GM12878 (cell line): ENCODE results near the gene NPAS2. TPM values are rescaled to one million over a fixed set of nuclear protein-coding genes. Genes with fewer than 3 reads are reported as not detected.

ENCODE experiments used
- ATAC-seq: fragments of 200-7000 bp; cut with Tn5 transposase; 3 replicates; pipeline ENCODE4 v1.9.1; 2020; ENCODE audit warnings: mild to moderate bottlenecking, moderate library complexity
- BruUV-seq: library from RNA; stranded (reverse); fragments of 400-500 nt; replicated peaks from 2 replicates; lab custom pipeline; 2021; lab: Mats Ljungman, UMichigan
- CTCF ChIA-PET: fragments of 300-600 bp; sonication (Branson Sonifier 250); formaldehyde crosslinking; extraction: SDS; loops from one replicate; lab custom pipeline; 2021; ENCODE audit warnings: inconsistent platforms; lab: Yijun Ruan, JAX
- POLR2A ChIA-PET: fragments of 350-600 bp; formaldehyde crosslinking; extraction: SDS; loops from one replicate; lab custom pipeline; 2021; ENCODE audit warnings: inconsistent platforms; lab: Charles Lee
- RAD21 ChIA-PET: fragments of 300-600 bp; sonication (Branson Sonifier 250); formaldehyde crosslinking; loops from one replicate; lab custom pipeline; 2023; ENCODE audit warnings: antibody characterized with exemption; ENCODE audit not compliant: unreplicated experiment; lab: Charles Lee
- SMC1A ChIA-PET: fragments of 300-600 bp; sonication (Branson Sonifier 250); formaldehyde crosslinking; loops from one replicate; lab custom pipeline; 2023; ENCODE audit not compliant: unreplicated experiment, uncharacterized antibody; lab: Charles Lee
- DNase-seq: peaks from one replicate; pipeline ENCODE4 v3.0.0-alpha.2; 2011; ENCODE audit warnings: low read depth, low spot score
- FAIRE-seq: peaks from 3 replicates; lab custom pipeline; 2011; peaks lifted over from hg19 to GRCh38; lab: Jason Lieb, UNC
- H2AFZ ChIP-seq: 2 replicates; pipeline ENCODE4 v1.6.0; 2011; ENCODE audit warnings: low read depth, low read length, control low read depth; ENCODE audit not compliant: control insufficient read depth
- H3K27ac ChIP-seq: 2 replicates; pipeline ENCODE4 v1.5.1; 2011; ENCODE audit warnings: control low read depth; ENCODE audit not compliant: control insufficient read depth, insufficient read depth
- H3K27me3 ChIP-seq, 2 experiments: replicated peaks in 1 of 2; 2 replicates each; pipeline versions ENCODE4 v1.6.0 to v1.6.1; 2011; ENCODE audit warnings: low read length in 1 of 2; ENCODE audit not compliant: control insufficient read depth in 2 of 2, insufficient read depth in 2 of 2
- H3K36me3 ChIP-seq, 2 experiments: 2 replicates each; pipeline ENCODE4 v1.5.1; 2011; ENCODE audit warnings: low read length in 1 of 2; ENCODE audit not compliant: control insufficient read depth in 2 of 2, insufficient read depth in 2 of 2
- H3K4me1 ChIP-seq: 2 replicates; pipeline ENCODE4 v1.6.1; 2011; ENCODE audit warnings: mild to moderate bottlenecking, low read length, moderate library complexity, mixed read lengths; ENCODE audit not compliant: control insufficient read depth, insufficient read depth
- H3K4me2 ChIP-seq: 2 replicates; pipeline ENCODE4 v1.6.0; 2011; ENCODE audit warnings: control low read depth; ENCODE audit not compliant: control insufficient read depth, insufficient read depth
- H3K4me3 ChIP-seq: fragments of 200-600 bp; sonication (generic); 2 replicates; pipeline ENCODE4 v1.5.1; 2016
- H3K79me2 ChIP-seq: 2 replicates; pipeline ENCODE4 v1.6.0; 2011; ENCODE audit warnings: low read length; ENCODE audit not compliant: control insufficient read depth, insufficient read depth
- H3K9ac ChIP-seq: 2 replicates; pipeline ENCODE4 v1.8.0; 2011; ENCODE audit warnings: low read length, control low read depth, mixed read lengths; ENCODE audit not compliant: control insufficient read depth, insufficient read depth
- H3K9me3 ChIP-seq: replicated peaks from 3 replicates; pipeline ENCODE4 v1.5.1; 2011; ENCODE audit warnings: mild to moderate bottlenecking, low read length; ENCODE audit not compliant: control insufficient read depth, insufficient read depth
- H4K20me1 ChIP-seq: 2 replicates; pipeline ENCODE4 v1.6.0; 2011; ENCODE audit not compliant: control insufficient read depth, insufficient read depth
- EP300 ChIP-seq, 2 experiments: fragments of 150-350 bp in 1 of 2; IDR thresholded peaks; 2 replicates each; pipeline ENCODE4 v1.6.1; 2011 to 2012; ENCODE audit warnings: low read depth in 2 of 2, low read length in 2 of 2, borderline replicate concordance in 1 of 2, improper control_type of control experiment in 1 of 2, inconsistent platforms in 1 of 2; ENCODE audit not compliant: control insufficient read depth in 1 of 2
- FOXK2 ChIP-seq: fragments of 450-650 bp; IDR thresholded peaks from 2 replicates; pipeline ENCODE4 v1.6.1; 2017; ENCODE audit warnings: mild to moderate bottlenecking, moderate library complexity
- GATAD2B ChIP-seq: fragments of 450-650 bp; conservative IDR thresholded peaks from 2 replicates; pipeline ENCODE4 v1.6.1; 2017; ENCODE audit warnings: low read depth, mild to moderate bottlenecking, moderate library complexity
- HDAC6 ChIP-seq: fragments of 200-600 bp; sonication (generic); IDR thresholded peaks from one replicate; pipeline ENCODE4 v1.8.0; 2017; ENCODE audit warnings: antibody characterized with exemption; ENCODE audit not compliant: unreplicated experiment
- IKZF2 ChIP-seq, 2 experiments: fragments of 450-650 bp; IDR thresholded peaks; 2 replicates each; pipeline ENCODE4 v1.6.1; 2017; ENCODE audit warnings: mild to moderate bottlenecking in 2 of 2, moderate library complexity in 2 of 2
- KLF5 ChIP-seq: fragments of 450-650 bp; IDR thresholded peaks from 2 replicates; pipeline ENCODE4 v1.6.1; 2014; ENCODE audit warnings: mild to moderate bottlenecking; ENCODE audit not compliant: partially characterized antibody
- NBN ChIP-seq: fragments of 450-650 bp; IDR thresholded peaks from 2 replicates; pipeline ENCODE4 v1.6.1; 2016
- NFYA ChIP-seq: IDR thresholded peaks from 2 replicates; pipeline ENCODE4 v1.6.1; 2011; ENCODE audit warnings: low read depth, mild to moderate bottlenecking, low read length, improper control_type of control experiment, borderline replicate concordance
- POLR2AphosphoS2 ChIP-seq: IDR thresholded peaks from 2 replicates; pipeline ENCODE4 v1.6.1; 2011; ENCODE audit warnings: low read depth, mild to moderate bottlenecking, low read length, improper control_type of control experiment, moderate library complexity
- RELA ChIP-seq: fragments of 450-650 bp; IDR thresholded peaks from 2 replicates; pipeline ENCODE4 v1.8.0; 2014; ENCODE audit warnings: borderline replicate concordance; ENCODE audit not compliant: partially characterized antibody
- SMC3 ChIP-seq: IDR thresholded peaks from 2 replicates; pipeline ENCODE4 v1.6.1; 2011; ENCODE audit warnings: low read length, improper control_type of control experiment, borderline replicate concordance
- TAF1 ChIP-seq: IDR thresholded peaks from 2 replicates; pipeline ENCODE4 v1.6.1; 2011; ENCODE audit warnings: mild to moderate bottlenecking, low read depth, low read length, borderline replicate concordance
- TBL1XR1 ChIP-seq: IDR thresholded peaks from 2 replicates; pipeline ENCODE4 v1.6.1; 2012; ENCODE audit warnings: low read depth, low read length, improper control_type of control experiment
- ZNF622 ChIP-seq: fragments of 450-650 bp; IDR thresholded peaks from 2 replicates; pipeline ENCODE4 v1.6.1; 2017; ENCODE audit warnings: mild to moderate bottlenecking, inconsistent platforms
- WGBS: methylation state at CpG from one replicate; pipeline ENCODE4 v1.1.6; 2016; ENCODE audit warnings: low lambda C conversion rate; ENCODE audit not compliant: insufficient replicate concordance, insufficient coverage; ENCODE audit errors: missing lambda C conversion rate; 5-methylcytosine and 5-hydroxymethylcytosine counted together
- in situ Hi-C: fragments of 300-500 bp; cut with MboI; formaldehyde crosslinking; loops from 9 replicates; pipeline ENCODE4 v1.14.3; 2018; ENCODE audit warnings: mixed read lengths
- intact Hi-C: fragments of 100-400 bp; cut with micrococcal nuclease; formaldehyde crosslinking; loops from one replicate; pipeline ENCODE4 v1.14.2; 2022; ENCODE audit not compliant: unreplicated experiment
- polyA plus RNA-seq, 11 experiments: library from polyadenylated mRNA; depleted of rRNA in 4 of 11; unstranded in 6 of 11; stranded (reverse) in 5 of 11; fragments of >200 nt; fragmentation: Nextera tagmentation in 4 of 11; fragmentation: Illumina TruSeq in 1 of 11; extraction: Ambion mirVana in 4 of 11; extraction: Trizol in 1 of 11; gene quantifications; 1 replicate in 1 of 11; 2 replicates in 10 of 11; pipeline versions ENCODE4 v1.2.1 to v1.2.3, GENCODE V29; 2011 to 2016; ENCODE audit warnings: inconsistent platforms in 2 of 11, missing spikeins in 2 of 11, low read depth in 1 of 11
- total RNA-seq, 4 experiments: library from RNA; depleted of rRNA in 3 of 4; stranded (reverse); fragments of >200 nt in 3 of 4; fragmentation: Illumina TruSeq in 1 of 4; extraction: Trizol in 1 of 4; gene quantifications; 2 replicates each; pipeline versions ENCODE4 v1.2.1 to v1.2.3, GENCODE V29; 2013 to 2021
- TF ChIP-seq, protein P1 (sequence below): IDR thresholded peaks from 2 replicates; pipeline ENCODE4 v1.6.1; 2011; ENCODE audit warnings: low read depth, mild to moderate bottlenecking, low read length, moderate library complexity, borderline replicate concordance; ENCODE audit errors: extremely low read depth
- TF ChIP-seq, protein P2 (sequence below): fragments of 450-650 bp; IDR thresholded peaks from 2 replicates; pipeline ENCODE4 v1.6.1; 2014; ENCODE audit warnings: mild to moderate bottlenecking

The NPAS2 gene
- total and polyA plus RNA-seq, 10 of the 15 experiments (the other 5 are each of a cell fraction or from before 2014, with no cell fraction given): 0.08 TPM; not detected in 9

DNA sequence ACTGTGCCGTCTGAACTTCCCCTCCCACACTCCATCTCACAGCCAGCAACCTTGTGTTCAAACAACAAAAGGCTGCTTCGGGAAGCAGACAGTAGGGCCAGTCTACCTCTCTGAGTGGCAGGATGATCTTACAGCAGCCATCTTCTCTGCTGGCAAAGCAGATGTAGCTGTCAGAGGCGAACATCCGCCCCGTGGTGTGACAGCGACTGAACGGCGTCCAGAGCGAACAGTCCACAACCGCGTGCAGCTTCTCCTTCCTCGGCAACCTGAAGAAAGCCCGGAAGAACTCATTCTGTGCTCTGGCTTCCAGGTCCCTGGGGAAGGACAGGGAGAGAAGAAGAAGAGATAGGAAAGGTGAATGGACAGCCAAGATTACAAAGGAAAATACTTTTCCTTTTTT is 220.1 kb downstream of the NPAS2 start:
- TF ChIP-seq SMC3 (no peak), IKZF2 (IDR thresholded peaks at IDR 0.05) (no peak)
- TF ChIP-seq, all 136 proteins: peak for 0
- H2AFZ ChIP-seq: no peak overlapping the region
- FAIRE-seq: no peak
- H3K4me1 ChIP-seq: peaks cover 25% of the 10 kb centered on the region
- no peak overlapping the region for H3K4me2 ChIP-seq
- ChIA-PET CTCF (interaction anchor here (0.8 to 0.9 kb wide), 2 partner anchors 26 to 110 kb away, joined by 3 to 4 read pairs; no protein-coding TSS in a partner anchor), POLR2A (no interaction called here), RAD21 (no interaction called here), SMC1A (no interaction called here)
- WGBS: 87% methylated on average over 13 of the region's 13 CpGs
- no peak for ATAC-seq
- H3K4me3 ChIP-seq: no peak overlapping the region
- in situ Hi-C loops: loop anchor here (5.0 kb wide), 1 partner anchor 112 kb away; the partner anchor contains the start of gene TBC1D8
- no peak for DNase-seq
- H3K27ac ChIP-seq: no peak overlapping the region
- no TSS peak for BruUV-seq
- no peaks in the 10 kb centered on the region for H3K79me2 ChIP-seq
- H3K27me3 ChIP-seq: no peaks in the 10 kb centered on the region
- H3K36me3 ChIP-seq: no peaks in the 10 kb centered on the region; a peak in 2 of 4 replicates
- intact Hi-C loops: loop anchor here (5.0 kb wide), 1 partner anchor 47 kb away; no protein-coding TSS in a partner anchor
- H3K9ac ChIP-seq: no peak overlapping the region
- H4K20me1 ChIP-seq: no peaks in the 10 kb centered on the region
- H3K9me3 ChIP-seq: no peaks in the 10 kb centered on the region; the same call in 2 of the 3 replicates

DNA sequence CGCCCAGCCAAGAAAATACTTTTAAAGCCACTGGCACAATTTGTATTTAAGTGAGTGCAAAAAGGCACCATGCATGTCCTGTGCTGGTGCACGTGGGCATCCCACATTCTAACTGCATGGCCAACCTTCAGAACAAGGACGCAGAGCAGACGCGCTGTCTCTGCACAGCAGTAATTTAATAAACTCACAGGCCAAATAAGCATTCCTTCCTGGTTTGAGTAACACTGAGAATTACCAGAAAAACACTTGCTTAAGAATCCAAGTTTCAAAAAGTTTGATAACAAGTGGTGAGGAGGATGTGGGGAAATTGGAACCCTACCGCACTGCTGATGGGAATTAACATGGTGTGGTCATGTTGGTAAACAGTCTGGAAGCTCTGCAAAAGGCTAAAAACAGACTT is 220.8 kb downstream of the NPAS2 start:
- peaks cover 29% of the 10 kb centered on the region for H3K4me1 ChIP-seq
- no peak overlapping the region for H2AFZ ChIP-seq
- DNase-seq (no peak), ATAC-seq (no peak)
- no peak overlapping the region for H3K4me2 ChIP-seq
- 79% methylated on average over 6 of the region's 6 CpGs for WGBS
- no peaks in the 10 kb centered on the region for H4K20me1 ChIP-seq
- ChIA-PET SMC1A (interaction anchor here (1.5 kb wide), 1 partner anchor 25 kb away, joined by 3 read pairs; no protein-coding TSS in a partner anchor), CTCF (no interaction called here), RAD21 (no interaction called here), POLR2A (no interaction called here)
- no peaks in the 10 kb centered on the region for H3K27me3 ChIP-seq
- no peak overlapping the region for H3K4me3 ChIP-seq
- no peaks in the 10 kb centered on the region; a peak in 2 of 4 replicates for H3K36me3 ChIP-seq
- no peaks in the 10 kb centered on the region; the same call in 2 of the 3 replicates for H3K9me3 ChIP-seq
- intact Hi-C loops (loop anchor here (5.0 kb wide), 1 partner anchor 47 kb away; no protein-coding TSS in a partner anchor), in situ Hi-C loops (loop anchor here (5.0 kb wide), 1 partner anchor 112 kb away; the partner anchor contains the start of gene TBC1D8)
- no peak overlapping the region for H3K27ac ChIP-seq
- no TSS peak for BruUV-seq
- H3K9ac ChIP-seq: no peak overlapping the region
- TF ChIP-seq GATAD2B: no peak
- TF ChIP-seq RELA: no peak
- no peak for TF ChIP-seq KLF5
- no peak for TF ChIP-seq POLR2AphosphoS2
- no peak for TF ChIP-seq TAF1
- TF ChIP-seq, protein P1, sequence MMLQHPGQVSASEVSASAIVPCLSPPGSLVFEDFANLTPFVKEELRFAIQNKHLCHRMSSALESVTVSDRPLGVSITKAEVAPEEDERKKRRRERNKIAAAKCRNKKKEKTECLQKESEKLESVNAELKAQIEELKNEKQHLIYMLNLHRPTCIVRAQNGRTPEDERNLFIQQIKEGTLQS: no peak
- TF ChIP-seq NFYA: no peak
- no peak for TF ChIP-seq SMC3
- TF ChIP-seq, protein P2, sequence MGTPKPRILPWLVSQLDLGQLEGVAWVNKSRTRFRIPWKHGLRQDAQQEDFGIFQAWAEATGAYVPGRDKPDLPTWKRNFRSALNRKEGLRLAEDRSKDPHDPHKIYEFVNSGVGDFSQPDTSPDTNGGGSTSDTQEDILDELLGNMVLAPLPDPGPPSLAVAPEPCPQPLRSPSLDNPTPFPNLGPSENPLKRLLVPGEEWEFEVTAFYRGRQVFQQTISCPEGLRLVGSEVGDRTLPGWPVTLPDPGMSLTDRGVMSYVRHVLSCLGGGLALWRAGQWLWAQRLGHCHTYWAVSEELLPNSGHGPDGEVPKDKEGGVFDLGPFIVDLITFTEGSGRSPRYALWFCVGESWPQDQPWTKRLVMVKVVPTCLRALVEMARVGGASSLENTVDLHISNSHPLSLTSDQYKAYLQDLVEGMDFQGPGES: no peak
- TF ChIP-seq HDAC6: no peak
- no peak for TF ChIP-seq ZNF622
- no peak for TF ChIP-seq FOXK2
- TF ChIP-seq NBN: no peak
- no peak for TF ChIP-seq TBL1XR1
- no peak for TF ChIP-seq EP300 (IDR thresholded peaks at IDR 0.05; ENCODE audit: borderline replicate concordance in 1 of 2, control insufficient read depth in 1 of 2, low read depth in 2 of 2, low read length in 2 of 2)
- TF ChIP-seq, all 136 proteins: peak for 0
- H3K79me2 ChIP-seq: no peaks in the 10 kb centered on the region
- FAIRE-seq: no peak
